ENCODE results near the gene CDRT4. TPM values are rescaled to one million over a fixed set of nuclear protein-coding genes. Genes with fewer than 3 reads are reported as not detected.

Gene CDRT4
- total RNA-seq, 1 experiment from 2014 or later: 17.9 TPM

- intact Hi-C loops (cut with micrococcal nuclease; ENCODE audit: unreplicated experiment): no loop called here
- Histone ChIP-seq H3K4me3 (no peak overlapping the region), H3F3A (ENCODE audit: insufficient read depth, low read depth) (no peaks in the 10 kb centered on the region), H3K79me2 (ENCODE audit: low read depth) (no peaks in the 10 kb centered on the region), H2AFZ (no peak overlapping the region), H3K27me3 (ENCODE audit: insufficient read depth, low read depth) (no peaks in the 10 kb centered on the region), H3K4me2 (no peak overlapping the region), H3K9me3 (ENCODE audit: insufficient read depth, low read depth) (no peaks in the 10 kb centered on the region), H3K4me1 (replicated peaks; ENCODE audit: insufficient read depth) (no peaks in the 10 kb centered on the region), H4K20me1 (ENCODE audit: insufficient read depth) (no peaks in the 10 kb centered on the region), H3K27ac (no peak overlapping the region), H3K36me3 (ENCODE audit: low read depth) (no peaks in the 10 kb centered on the region), H3K9me2 (ENCODE audit: insufficient read depth) (no peaks in the 10 kb centered on the region)
- no peak for TF ChIP-seq EZH2 (IDR thresholded peaks at IDR 0.05; ENCODE audit: low read depth)
- no peak for TF ChIP-seq CTCF (conservative IDR thresholded peaks at IDR 0.05)
- ChIA-PET CTCF (no interaction called here), POLR2A (ENCODE audit: unreplicated experiment) (no interaction called here)
- no TSS peak for BruUV-seq (replicated peaks)
- no peak for DNase-seq
Observed at GRCh38 chr17:15418781-15419180, 48.6 kb downstream of the CDRT4 start.

GRCh38 chr17:15414532-15415306 is 52.7 kb downstream of the CDRT4 start:
- no peak for DNase-seq
- no peak overlapping the region for H2AFZ ChIP-seq
- intact Hi-C loops (cut with micrococcal nuclease; ENCODE audit: unreplicated experiment): no loop called here
- no peaks in the 10 kb centered on the region for H3F3A ChIP-seq (ENCODE audit: insufficient read depth, low read depth)
- BruUV-seq (replicated peaks): no TSS peak
- no peaks in the 10 kb centered on the region for H3K27me3 ChIP-seq (ENCODE audit: insufficient read depth, low read depth)
- POLR2A ChIA-PET (ENCODE audit: unreplicated experiment): no interaction called here
- H4K20me1 ChIP-seq (ENCODE audit: insufficient read depth): no peaks in the 10 kb centered on the region
- no peaks in the 10 kb centered on the region for H3K9me3 ChIP-seq (ENCODE audit: insufficient read depth, low read depth)
- H3K4me1 ChIP-seq (replicated peaks; ENCODE audit: insufficient read depth): no peaks in the 10 kb centered on the region
- no peak overlapping the region for H3K27ac ChIP-seq
- no peaks in the 10 kb centered on the region for H3K9me2 ChIP-seq (ENCODE audit: insufficient read depth)
- CTCF ChIA-PET: no interaction called here
- H3K4me2 ChIP-seq: no peak overlapping the region
- TF ChIP-seq CTCF (conservative IDR thresholded peaks at IDR 0.05): no peak
- no peak for TF ChIP-seq EZH2 (IDR thresholded peaks at IDR 0.05; ENCODE audit: low read depth)
- no peaks in the 10 kb centered on the region for H3K79me2 ChIP-seq (ENCODE audit: low read depth)
- H3K36me3 ChIP-seq (ENCODE audit: low read depth): no peaks in the 10 kb centered on the region
- no peak overlapping the region for H3K4me3 ChIP-seq

- Histone ChIP-seq H3K4me1 (replicated peaks; ENCODE audit: insufficient read depth) (no peaks in the 10 kb centered on the region), H3K79me2 (ENCODE audit: low read depth) (no peaks in the 10 kb centered on the region), H3F3A (ENCODE audit: insufficient read depth, low read depth) (no peaks in the 10 kb centered on the region), H3K36me3 (ENCODE audit: low read depth) (no peaks in the 10 kb centered on the region), H3K27me3 (ENCODE audit: insufficient read depth, low read depth) (no peaks in the 10 kb centered on the region), H3K4me2 (no peak overlapping the region), H4K20me1 (ENCODE audit: insufficient read depth) (no peaks in the 10 kb centered on the region), H3K27ac (no peak overlapping the region), H3K4me3 (no peak overlapping the region), H3K9me2 (ENCODE audit: insufficient read depth) (no peaks in the 10 kb centered on the region), H3K9me3 (ENCODE audit: insufficient read depth, low read depth) (no peaks in the 10 kb centered on the region), H2AFZ (no peak overlapping the region)
- ChIA-PET CTCF (no interaction called here), POLR2A (ENCODE audit: unreplicated experiment) (no interaction called here)
- TF ChIP-seq CTCF (conservative IDR thresholded peaks at IDR 0.05) (no peak), EZH2 (IDR thresholded peaks at IDR 0.05; ENCODE audit: low read depth) (no peak)
- no peak for DNase-seq
- BruUV-seq (replicated peaks): no TSS peak
- intact Hi-C loops (cut with micrococcal nuclease; ENCODE audit: unreplicated experiment): no loop called here
Observed at GRCh38 chr17:15413101-15413771, 54.2 kb downstream of the CDRT4 start.

Measured in PC-9 (cell line).